Measurements from ENCODE around the gene SLC37A3.

DNA sequence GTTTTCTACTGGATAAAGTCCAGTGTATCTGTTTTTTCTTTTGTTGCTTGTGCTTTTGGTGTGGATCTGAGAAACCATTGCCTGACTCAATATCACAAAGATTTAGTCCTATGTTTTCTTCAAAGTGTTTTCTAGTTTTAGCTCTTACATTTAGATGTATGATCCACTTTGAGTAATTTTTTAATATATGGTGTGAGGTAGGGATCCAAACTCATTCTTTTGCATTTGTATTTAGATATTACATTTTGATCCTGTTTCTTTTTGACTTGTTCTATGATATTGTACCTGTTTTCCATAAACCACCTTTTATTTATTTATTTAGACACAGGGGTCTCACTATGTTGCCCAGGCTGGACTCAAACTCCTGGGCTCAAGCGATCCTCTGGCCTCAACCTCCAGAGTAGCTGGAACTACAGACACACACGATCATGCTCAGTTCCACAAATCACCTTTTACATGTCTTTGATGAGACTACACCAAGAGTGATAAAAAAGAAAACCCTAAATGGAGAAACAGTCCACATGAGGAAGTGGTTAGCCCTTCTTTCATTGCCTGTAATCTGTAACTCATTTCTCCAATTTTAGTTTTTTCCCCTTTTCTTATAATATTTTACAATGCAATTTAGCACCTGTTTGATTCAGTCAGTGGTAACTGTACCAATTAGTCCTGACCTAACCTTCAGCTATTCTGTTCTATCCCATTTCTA lies 86.0 kb downstream of the SLC37A3 start:
- TF ChIP-seq CTCF (IDR thresholded peaks at IDR 0.05) (no peak), ESRRA (IDR thresholded peaks at IDR 0.05; ENCODE audit: borderline replicate concordance, low read length) (no peak), EP300 (IDR thresholded peaks at IDR 0.05) (no peak), RNF2 (IDR thresholded peaks at IDR 0.05; ENCODE audit: borderline replicate concordance, low read depth) (no peak), CEBPB (IDR thresholded peaks at IDR 0.05) (no peak), TP53 (CRISPR knock-in tag; IDR thresholded peaks at IDR 0.05) (no peak), CBX8 (IDR thresholded peaks at IDR 0.05) (no peak), HDAC2 (IDR thresholded peaks at IDR 0.05) (no peak), POLR2AphosphoS2 (conservative IDR thresholded peaks at IDR 0.05; ENCODE audit: low read length) (no peak), MAX (IDR thresholded peaks at IDR 0.05) (no peak)
- TF ChIP-seq, protein P1, sequence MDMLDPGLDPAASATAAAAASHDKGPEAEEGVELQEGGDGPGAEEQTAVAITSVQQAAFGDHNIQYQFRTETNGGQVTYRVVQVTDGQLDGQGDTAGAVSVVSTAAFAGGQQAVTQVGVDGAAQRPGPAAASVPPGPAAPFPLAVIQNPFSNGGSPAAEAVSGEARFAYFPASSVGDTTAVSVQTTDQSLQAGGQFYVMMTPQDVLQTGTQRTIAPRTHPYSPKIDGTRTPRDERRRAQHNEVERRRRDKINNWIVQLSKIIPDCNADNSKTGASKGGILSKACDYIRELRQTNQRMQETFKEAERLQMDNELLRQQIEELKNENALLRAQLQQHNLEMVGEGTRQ (IDR thresholded peaks at IDR 0.05) = no peak
